ENCODE data around the gene CPE. TPM values are rescaled to one million over a fixed set of nuclear protein-coding genes. Genes with fewer than 3 reads are reported as not detected.

Gene CPE
- total RNA-seq, 1 donor: 6.9 TPM

DNA sequence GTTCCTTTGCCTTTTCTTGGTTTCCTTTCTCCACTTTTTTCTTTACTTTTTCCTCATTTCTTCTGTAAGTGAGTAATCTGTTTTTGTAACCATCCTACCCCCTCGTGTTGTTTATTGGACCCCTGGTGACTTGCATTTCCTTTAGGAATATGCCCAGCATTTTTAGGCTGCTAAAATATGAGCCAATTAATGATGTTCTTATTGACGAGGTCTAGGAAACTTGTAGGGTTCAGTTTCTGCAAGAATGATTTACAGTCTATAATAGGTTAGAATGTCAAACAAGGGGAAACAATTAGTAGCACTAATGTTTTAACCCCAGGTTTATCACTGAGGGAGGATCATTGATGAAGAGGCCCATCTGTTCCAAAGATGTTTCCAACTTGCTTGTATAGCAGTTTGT is 79.0 kb downstream of the CPE start:
- no peak overlapping the region for H3K27ac ChIP-seq (ENCODE audit: low read depth, low read length)
- TF ChIP-seq, protein P1, sequence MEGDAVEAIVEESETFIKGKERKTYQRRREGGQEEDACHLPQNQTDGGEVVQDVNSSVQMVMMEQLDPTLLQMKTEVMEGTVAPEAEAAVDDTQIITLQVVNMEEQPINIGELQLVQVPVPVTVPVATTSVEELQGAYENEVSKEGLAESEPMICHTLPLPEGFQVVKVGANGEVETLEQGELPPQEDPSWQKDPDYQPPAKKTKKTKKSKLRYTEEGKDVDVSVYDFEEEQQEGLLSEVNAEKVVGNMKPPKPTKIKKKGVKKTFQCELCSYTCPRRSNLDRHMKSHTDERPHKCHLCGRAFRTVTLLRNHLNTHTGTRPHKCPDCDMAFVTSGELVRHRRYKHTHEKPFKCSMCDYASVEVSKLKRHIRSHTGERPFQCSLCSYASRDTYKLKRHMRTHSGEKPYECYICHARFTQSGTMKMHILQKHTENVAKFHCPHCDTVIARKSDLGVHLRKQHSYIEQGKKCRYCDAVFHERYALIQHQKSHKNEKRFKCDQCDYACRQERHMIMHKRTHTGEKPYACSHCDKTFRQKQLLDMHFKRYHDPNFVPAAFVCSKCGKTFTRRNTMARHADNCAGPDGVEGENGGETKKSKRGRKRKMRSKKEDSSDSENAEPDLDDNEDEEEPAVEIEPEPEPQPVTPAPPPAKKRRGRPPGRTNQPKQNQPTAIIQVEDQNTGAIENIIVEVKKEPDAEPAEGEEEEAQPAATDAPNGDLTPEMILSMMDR (IDR thresholded peaks at IDR 0.05; ENCODE audit: extremely low read depth, low read depth, low read length): no peak
- H4K20me1 ChIP-seq (ENCODE audit: insufficient read depth, low read length): no peaks in the 10 kb centered on the region
- peaks cover 6% of the 10 kb centered on the region for H3K4me1 ChIP-seq (ENCODE audit: insufficient read depth, low read length)
- H3K79me2 ChIP-seq (ENCODE audit: insufficient read depth, low read length): no peaks in the 10 kb centered on the region
- DNase-seq (ENCODE audit: insufficient read length, low spot score, missing footprints): peak; percentile 17
- no peaks in the 10 kb centered on the region for H3K36me3 ChIP-seq (ENCODE audit: insufficient read depth, low read length)
- no peak overlapping the region for H3K4me2 ChIP-seq (ENCODE audit: insufficient read depth, low read length)
- H3K9me3 ChIP-seq (ENCODE audit: low read depth, low read length): no peaks in the 10 kb centered on the region
- H3K27me3 ChIP-seq (ENCODE audit: insufficient read depth, low read length): no peaks in the 10 kb centered on the region
- no peak overlapping the region for H3K4me3 ChIP-seq (ENCODE audit: insufficient read depth, low read length)
- no peak overlapping the region for H2AFZ ChIP-seq (ENCODE audit: low read length)

DNA sequence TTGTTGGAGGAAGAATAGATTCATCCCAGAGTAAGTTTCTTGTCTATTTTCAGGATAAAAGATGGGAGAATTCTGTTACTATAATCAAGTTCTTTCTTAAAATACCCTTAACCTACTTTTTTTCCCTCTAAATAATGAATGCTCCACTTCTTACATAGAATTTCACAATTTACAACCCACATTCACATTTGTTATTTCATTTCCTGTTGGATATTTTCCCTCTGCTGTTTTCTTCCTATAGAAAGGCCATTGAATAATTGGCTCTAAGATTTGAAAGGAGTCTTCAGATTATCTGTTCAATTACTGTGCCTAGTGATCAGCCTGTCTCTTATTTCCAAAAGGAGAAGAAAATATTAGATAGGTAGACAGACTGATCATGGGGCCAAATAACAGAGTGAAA is 79.7 kb downstream of the CPE start:
- Histone ChIP-seq H3K27ac (ENCODE audit: low read depth, low read length) (no peak overlapping the region), H3K4me3 (ENCODE audit: insufficient read depth, low read length) (no peak overlapping the region), H3K79me2 (ENCODE audit: insufficient read depth, low read length) (no peaks in the 10 kb centered on the region), H3K4me1 (ENCODE audit: insufficient read depth, low read length) (peaks cover 6% of the 10 kb centered on the region), H3K9me3 (ENCODE audit: low read depth, low read length) (no peaks in the 10 kb centered on the region), H4K20me1 (ENCODE audit: insufficient read depth, low read length) (no peaks in the 10 kb centered on the region), H3K36me3 (ENCODE audit: insufficient read depth, low read length) (no peaks in the 10 kb centered on the region), H3K4me2 (ENCODE audit: insufficient read depth, low read length) (no peak overlapping the region), H3K27me3 (ENCODE audit: insufficient read depth, low read length) (no peaks in the 10 kb centered on the region), H2AFZ (ENCODE audit: low read length) (no peak overlapping the region)
- no peak for DNase-seq (ENCODE audit: insufficient read length, low spot score, missing footprints)
- TF ChIP-seq, protein P1 (IDR thresholded peaks at IDR 0.05; ENCODE audit: extremely low read depth, low read depth, low read length): no peak

DNA sequence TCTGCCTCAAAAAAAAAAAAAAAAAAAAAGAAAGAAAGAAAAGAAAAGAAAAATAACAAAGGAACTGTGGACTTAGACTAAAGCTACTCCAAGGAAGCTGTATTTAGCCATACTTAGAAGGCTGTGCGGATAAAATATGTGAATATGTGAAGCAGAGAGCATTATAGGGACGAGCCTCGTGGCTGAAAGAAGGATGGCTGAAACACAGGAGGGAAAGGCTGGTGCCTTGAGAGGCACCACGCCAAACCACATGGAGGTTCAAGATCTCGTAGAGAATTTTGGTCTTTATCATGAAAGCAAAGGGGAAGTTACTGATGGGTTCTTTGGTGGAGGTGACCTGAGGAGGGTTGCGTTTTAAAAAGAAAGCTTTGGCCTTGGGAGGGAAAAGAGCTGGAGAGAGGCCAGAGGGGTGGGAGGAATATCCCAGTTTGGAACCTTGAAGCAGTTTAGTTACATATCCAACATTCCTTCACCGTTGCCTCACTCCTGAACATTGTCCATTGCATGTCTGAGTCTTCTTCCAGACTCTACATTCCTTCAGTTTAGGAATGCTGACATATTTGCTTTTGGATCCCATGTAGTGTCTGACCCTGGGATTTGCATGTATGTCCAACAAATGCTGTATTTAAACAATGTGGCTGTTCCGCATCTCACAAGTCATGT is 82.5 kb downstream of the CPE start:
- Histone ChIP-seq H3K27ac (ENCODE audit: low read depth, low read length) (no peak overlapping the region), H3K4me2 (ENCODE audit: insufficient read depth, low read length) (peak overlapping the region; percentile 10), H3K79me2 (ENCODE audit: insufficient read depth, low read length) (no peaks in the 10 kb centered on the region), H2AFZ (ENCODE audit: low read length) (peak overlapping the region; percentile 25), H3K9me3 (ENCODE audit: low read depth, low read length) (no peaks in the 10 kb centered on the region), H3K36me3 (ENCODE audit: insufficient read depth, low read length) (no peaks in the 10 kb centered on the region), H4K20me1 (ENCODE audit: insufficient read depth, low read length) (no peaks in the 10 kb centered on the region), H3K27me3 (ENCODE audit: insufficient read depth, low read length) (no peaks in the 10 kb centered on the region), H3K4me3 (ENCODE audit: insufficient read depth, low read length) (no peak overlapping the region), H3K4me1 (ENCODE audit: insufficient read depth, low read length) (peaks cover 8% of the 10 kb centered on the region)
- DNase-seq (ENCODE audit: insufficient read length, low spot score, missing footprints): no peak
- TF ChIP-seq, protein P1 (IDR thresholded peaks at IDR 0.05; ENCODE audit: extremely low read depth, low read depth, low read length): no peak

DNA sequence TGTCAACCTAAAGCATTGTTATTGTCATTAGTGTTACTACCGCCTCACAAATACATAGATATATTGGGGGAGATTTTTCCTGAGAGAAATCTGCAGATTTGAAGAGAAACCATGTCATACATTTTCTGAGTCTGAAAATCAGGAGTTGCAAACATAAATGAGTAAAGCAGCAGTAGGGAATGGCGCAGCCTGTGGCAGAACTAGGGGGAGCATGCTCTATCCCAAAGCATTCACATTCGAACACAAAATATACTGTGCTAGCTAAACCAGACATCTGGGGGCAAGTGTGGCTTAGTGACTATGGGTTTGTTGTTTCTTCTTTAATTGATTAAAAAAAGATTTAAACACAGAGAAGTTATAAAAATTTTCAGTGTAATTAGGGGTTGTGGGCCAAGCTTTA is 83.2 kb downstream of the CPE start:
- Histone ChIP-seq H2AFZ (ENCODE audit: low read length) (no peak overlapping the region), H3K4me2 (ENCODE audit: insufficient read depth, low read length) (no peak overlapping the region), H4K20me1 (ENCODE audit: insufficient read depth, low read length) (no peaks in the 10 kb centered on the region), H3K36me3 (ENCODE audit: insufficient read depth, low read length) (no peaks in the 10 kb centered on the region), H3K4me3 (ENCODE audit: insufficient read depth, low read length) (no peak overlapping the region), H3K27me3 (ENCODE audit: insufficient read depth, low read length) (no peaks in the 10 kb centered on the region), H3K9me3 (ENCODE audit: low read depth, low read length) (no peaks in the 10 kb centered on the region), H3K4me1 (ENCODE audit: insufficient read depth, low read length) (peaks cover 8% of the 10 kb centered on the region), H3K27ac (ENCODE audit: low read depth, low read length) (no peak overlapping the region), H3K79me2 (ENCODE audit: insufficient read depth, low read length) (no peaks in the 10 kb centered on the region)
- TF ChIP-seq, protein P1 (IDR thresholded peaks at IDR 0.05; ENCODE audit: extremely low read depth, low read depth, low read length): no peak
- DNase-seq (ENCODE audit: insufficient read length, low spot score, missing footprints): no peak

Data from osteoblast (primary cell).